Neutrophil (primary cell): Measurements from ENCODE around the gene EXT2.

Experiments used
- H3K27ac ChIP-seq: fragments of 200-600 bp; sonication (generic); 2 replicates; pipeline ENCODE4 v1.5.1; 2016; ENCODE audit warnings: mild to moderate bottlenecking, moderate library complexity
- H3K27me3 ChIP-seq: fragments of 200-600 bp; sonication (generic); 2 replicates; pipeline ENCODE4 v1.6.0; 2016; ENCODE audit warnings: mild to moderate bottlenecking
- H3K36me3 ChIP-seq: fragments of 200-600 bp; sonication (generic); 2 replicates; pipeline ENCODE4 v1.5.1; 2017
- H3K4me1 ChIP-seq, 2 experiments: fragments of 200-600 bp in 1 of 2; sonication (generic) in 1 of 2; 1 replicate in 1 of 2; 2 replicates in 1 of 2; pipeline versions ENCODE4 v1.5.1 to v1.6.1; 2013 to 2016; ENCODE audit warnings: low read depth in 1 of 2, low read length in 1 of 2, mild to moderate bottlenecking in 1 of 2, moderate library complexity in 1 of 2; ENCODE audit not compliant: control insufficient read depth in 1 of 2, insufficient read depth in 1 of 2
- H3K4me3 ChIP-seq, 2 experiments: fragments of 200-600 bp in 1 of 2; sonication (generic) in 1 of 2; 1 replicate in 1 of 2; 2 replicates in 1 of 2; pipeline ENCODE4 v1.5.1; 2013 to 2016; ENCODE audit warnings: low read depth in 1 of 2, low read length in 1 of 2, mild to moderate bottlenecking in 1 of 2, moderate library complexity in 1 of 2
- H3K9me3 ChIP-seq: fragments of 200-600 bp; sonication (generic); 2 replicates; pipeline ENCODE4 v1.5.1; 2016
- TF ChIP-seq, protein P1 (sequence below): fragments of 200-600 bp; sonication (generic); IDR thresholded peaks from 2 replicates; pipeline ENCODE4 v1.5.1; 2016; ENCODE audit warnings: antibody characterized with exemption

EXT2 gene

GRCh38 chr11:44264761-44265160 lies 169.3 kb downstream of the EXT2 start:
- peaks cover 5% of the 10 kb centered on the region for H3K27me3 ChIP-seq
- TF ChIP-seq, protein P1, sequence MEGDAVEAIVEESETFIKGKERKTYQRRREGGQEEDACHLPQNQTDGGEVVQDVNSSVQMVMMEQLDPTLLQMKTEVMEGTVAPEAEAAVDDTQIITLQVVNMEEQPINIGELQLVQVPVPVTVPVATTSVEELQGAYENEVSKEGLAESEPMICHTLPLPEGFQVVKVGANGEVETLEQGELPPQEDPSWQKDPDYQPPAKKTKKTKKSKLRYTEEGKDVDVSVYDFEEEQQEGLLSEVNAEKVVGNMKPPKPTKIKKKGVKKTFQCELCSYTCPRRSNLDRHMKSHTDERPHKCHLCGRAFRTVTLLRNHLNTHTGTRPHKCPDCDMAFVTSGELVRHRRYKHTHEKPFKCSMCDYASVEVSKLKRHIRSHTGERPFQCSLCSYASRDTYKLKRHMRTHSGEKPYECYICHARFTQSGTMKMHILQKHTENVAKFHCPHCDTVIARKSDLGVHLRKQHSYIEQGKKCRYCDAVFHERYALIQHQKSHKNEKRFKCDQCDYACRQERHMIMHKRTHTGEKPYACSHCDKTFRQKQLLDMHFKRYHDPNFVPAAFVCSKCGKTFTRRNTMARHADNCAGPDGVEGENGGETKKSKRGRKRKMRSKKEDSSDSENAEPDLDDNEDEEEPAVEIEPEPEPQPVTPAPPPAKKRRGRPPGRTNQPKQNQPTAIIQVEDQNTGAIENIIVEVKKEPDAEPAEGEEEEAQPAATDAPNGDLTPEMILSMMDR, result no peak
- no peaks in the 10 kb centered on the region for H3K4me1 ChIP-seq
- no peaks in the 10 kb centered on the region for H3K9me3 ChIP-seq
- no peak overlapping the region for H3K4me3 ChIP-seq
- H3K27ac ChIP-seq, result no peak overlapping the region
- H3K36me3 ChIP-seq, result no peaks in the 10 kb centered on the region

DNA sequence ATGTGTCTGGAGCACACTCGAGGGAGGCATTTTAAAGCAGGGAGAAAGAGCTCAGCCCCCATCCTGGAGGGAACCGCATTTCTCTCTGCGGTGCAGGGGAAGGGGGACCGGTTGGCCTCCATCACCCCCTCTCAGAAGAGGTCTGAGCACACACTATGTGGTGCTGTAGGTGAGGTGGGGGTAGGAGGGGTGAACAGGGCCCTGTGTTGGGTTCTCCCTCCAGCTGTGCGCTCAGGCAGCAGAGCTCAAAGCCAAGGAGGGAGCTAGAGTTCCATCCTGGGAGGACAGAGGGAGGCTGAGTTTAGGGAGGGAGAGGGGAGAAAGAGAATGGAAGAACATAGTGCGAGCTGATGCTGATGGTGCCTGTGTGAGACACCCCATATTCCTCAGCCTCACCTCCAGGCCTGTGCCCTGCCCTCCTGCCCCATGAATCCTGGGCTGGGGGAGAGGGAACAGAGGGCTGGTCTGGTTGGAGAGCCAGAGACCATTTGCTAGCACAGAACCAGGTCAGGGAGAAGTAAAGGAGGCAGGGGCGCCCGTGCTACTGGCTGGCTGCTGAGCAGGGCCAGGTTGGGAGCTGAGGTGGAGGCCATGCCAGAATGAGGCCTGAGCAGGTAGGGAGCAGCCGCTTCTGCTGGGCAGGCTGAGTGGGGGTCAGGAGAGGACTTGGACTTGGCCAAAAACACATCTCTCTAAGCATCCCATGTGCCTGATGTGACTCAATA lies 170.7 kb downstream of the EXT2 start:
- TF ChIP-seq, protein P1, result no peak

GRCh38 chr11:44267006-44267749 lies 171.7 kb downstream of the EXT2 start:
- Histone ChIP-seq H3K9me3 (no peaks in the 10 kb centered on the region), H3K27ac (no peak overlapping the region), H3K27me3 (no peaks in the 10 kb centered on the region), H3K4me3 (no peak overlapping the region), H3K4me1 (no peaks in the 10 kb centered on the region), H3K36me3 (no peaks in the 10 kb centered on the region)
- TF ChIP-seq, protein P1, result no peak

More for the DNA sequence above, 170.7 kb downstream of the EXT2 start:
- Histone ChIP-seq H3K27ac (no peak overlapping the region), H3K36me3 (no peaks in the 10 kb centered on the region), H3K4me1 (no peaks in the 10 kb centered on the region), H3K4me3 (no peak overlapping the region), H3K27me3 (no peaks in the 10 kb centered on the region), H3K9me3 (no peaks in the 10 kb centered on the region)

DNA sequence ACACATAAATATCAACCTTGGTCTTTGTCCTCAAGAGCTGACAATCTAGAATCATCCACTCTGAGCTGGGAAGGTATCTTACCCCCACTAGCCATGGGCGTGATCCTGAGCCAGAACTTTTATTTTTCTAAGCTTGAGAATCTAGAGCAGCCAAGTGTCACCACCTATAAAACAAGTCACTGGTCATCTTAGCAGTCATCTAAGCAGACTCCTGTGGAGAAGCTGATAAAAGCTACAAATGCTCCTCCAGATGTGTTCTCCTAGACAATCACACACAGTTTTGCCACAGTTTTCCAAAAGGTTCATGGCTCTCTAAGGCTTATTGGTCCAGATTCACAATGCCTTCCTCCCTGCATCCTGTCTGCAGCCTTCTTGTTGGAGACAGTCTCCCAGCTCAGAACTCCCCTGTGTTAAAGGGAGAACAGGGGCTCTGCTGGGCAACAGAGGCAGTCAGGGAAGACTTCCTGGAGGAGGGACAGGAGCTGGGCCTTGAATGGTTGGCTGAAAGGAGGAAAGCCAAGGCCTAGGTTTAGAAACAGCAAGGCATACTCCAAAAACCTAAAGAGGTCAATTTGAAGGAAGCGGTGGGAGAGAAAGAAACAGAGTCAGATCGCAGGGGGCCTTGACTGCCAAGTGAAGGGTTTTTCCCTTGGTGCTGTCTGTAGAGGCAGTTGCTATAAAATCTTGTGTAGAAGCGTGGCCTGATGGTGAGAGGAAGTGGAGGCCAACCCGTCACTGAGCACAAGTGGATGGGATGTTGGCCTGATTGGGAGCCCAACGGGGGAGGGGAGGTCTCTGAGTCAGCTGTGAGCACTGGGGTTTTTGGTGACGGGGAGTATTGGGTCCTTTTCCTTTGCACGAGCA lies 172.5 kb downstream of the EXT2 start:
- Histone ChIP-seq H3K4me1 (no peaks in the 10 kb centered on the region), H3K27ac (no peak overlapping the region), H3K27me3 (no peaks in the 10 kb centered on the region), H3K36me3 (no peaks in the 10 kb centered on the region), H3K4me3 (no peak overlapping the region), H3K9me3 (no peaks in the 10 kb centered on the region)
- TF ChIP-seq, protein P1, result no peak

- Histone ChIP-seq H3K27me3 (no peaks in the 10 kb centered on the region), H3K36me3 (no peaks in the 10 kb centered on the region), H3K4me1 (no peaks in the 10 kb centered on the region), H3K27ac (no peak overlapping the region), H3K9me3 (no peaks in the 10 kb centered on the region), H3K4me3 (no peak overlapping the region)
- TF ChIP-seq, protein P1, result no peak
Observed at GRCh38 chr11:44268614-44269080, 173.2 kb downstream of the EXT2 start.
